ENCODE measurements around the gene MRAS. TPM values are rescaled to one million over a fixed set of nuclear protein-coding genes. Genes with fewer than 3 reads are reported as not detected.
A peak's percentile ranks its signal among the peaks of the same experiment; 100 is the strongest.

Gene MRAS
- total RNA-seq, 2 experiments from 2014 or later = 0.07 TPM; not detected in 1

DNA sequence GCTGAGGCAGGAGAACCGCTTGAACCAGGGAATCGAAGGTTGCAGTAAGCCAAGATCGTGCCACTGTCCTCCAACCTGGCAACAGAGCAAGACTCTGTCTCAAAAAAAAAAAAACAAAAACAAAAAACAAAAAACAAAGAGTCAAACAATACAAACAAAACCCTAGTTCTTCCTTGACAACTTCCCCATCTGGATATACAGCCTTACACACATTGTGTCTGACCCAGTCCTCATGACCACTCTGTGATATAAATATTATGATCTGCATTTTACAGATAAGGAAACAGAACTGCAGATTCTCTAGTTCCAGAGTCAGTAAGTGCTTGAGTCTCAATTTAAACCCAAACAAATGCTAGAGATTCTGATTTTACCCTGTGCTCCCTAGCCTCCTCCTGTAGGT is 81.3 kb downstream of the MRAS start:
- Mint-ChIP-seq H3K27ac (no peak overlapping the region), H3K27me3 (peaks cover 20% of the 10 kb centered on the region), H3K9me3 (no peaks in the 10 kb centered on the region), H3K4me1 (ENCODE audit: low read depth) (peaks cover 8% of the 10 kb centered on the region), H3K4me3 (no peak overlapping the region), H3K36me3 (ENCODE audit: low read depth) (no peaks in the 10 kb centered on the region)
- DNase-seq = no peak
- POLR2A ChIA-PET = no interaction called here
- intact Hi-C loops (cut with micrococcal nuclease) = no loop called here
- CTCF ChIA-PET = interaction anchor here (1.6 to 2.0 kb wide), 2 partner anchors 18 to 494 kb away, joined by 3 to 4 read pairs; no protein-coding TSS in a partner anchor
- ATAC-seq = no peak
- TF ChIP-seq, protein P1, sequence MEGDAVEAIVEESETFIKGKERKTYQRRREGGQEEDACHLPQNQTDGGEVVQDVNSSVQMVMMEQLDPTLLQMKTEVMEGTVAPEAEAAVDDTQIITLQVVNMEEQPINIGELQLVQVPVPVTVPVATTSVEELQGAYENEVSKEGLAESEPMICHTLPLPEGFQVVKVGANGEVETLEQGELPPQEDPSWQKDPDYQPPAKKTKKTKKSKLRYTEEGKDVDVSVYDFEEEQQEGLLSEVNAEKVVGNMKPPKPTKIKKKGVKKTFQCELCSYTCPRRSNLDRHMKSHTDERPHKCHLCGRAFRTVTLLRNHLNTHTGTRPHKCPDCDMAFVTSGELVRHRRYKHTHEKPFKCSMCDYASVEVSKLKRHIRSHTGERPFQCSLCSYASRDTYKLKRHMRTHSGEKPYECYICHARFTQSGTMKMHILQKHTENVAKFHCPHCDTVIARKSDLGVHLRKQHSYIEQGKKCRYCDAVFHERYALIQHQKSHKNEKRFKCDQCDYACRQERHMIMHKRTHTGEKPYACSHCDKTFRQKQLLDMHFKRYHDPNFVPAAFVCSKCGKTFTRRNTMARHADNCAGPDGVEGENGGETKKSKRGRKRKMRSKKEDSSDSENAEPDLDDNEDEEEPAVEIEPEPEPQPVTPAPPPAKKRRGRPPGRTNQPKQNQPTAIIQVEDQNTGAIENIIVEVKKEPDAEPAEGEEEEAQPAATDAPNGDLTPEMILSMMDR (IDR thresholded peaks at IDR 0.05) = no peak

DNA sequence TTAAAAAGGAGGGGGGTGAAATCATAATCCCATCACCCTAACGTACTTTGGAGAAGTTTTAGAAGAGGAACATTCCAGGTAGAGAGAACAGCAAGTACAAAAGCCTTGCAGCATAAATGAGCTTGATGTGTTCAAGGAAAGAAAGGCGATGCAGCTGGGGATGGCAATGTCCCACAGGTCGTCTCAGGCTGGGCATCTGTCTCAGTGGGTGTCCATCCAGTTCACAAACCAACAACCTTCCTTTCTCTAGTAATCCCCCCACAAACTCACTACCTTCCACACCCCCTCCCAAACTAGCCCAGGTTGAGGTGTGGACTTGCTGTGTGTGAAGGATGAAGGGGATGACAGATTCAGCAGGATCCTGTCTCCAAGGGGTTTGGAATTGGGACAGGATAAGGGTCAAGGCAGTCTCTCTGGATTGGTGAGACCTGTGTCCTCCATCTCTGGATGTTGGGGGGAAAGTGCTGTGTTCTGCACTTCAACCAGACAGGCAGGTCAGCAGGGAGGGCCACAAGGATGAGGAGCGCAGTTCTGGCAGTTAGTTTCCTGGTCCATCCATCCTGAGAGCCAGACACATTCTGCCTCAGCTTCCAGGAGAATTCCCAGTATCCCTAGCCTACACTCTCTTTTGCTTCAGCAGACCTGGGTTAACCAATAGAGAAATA is 84.3 kb downstream of the MRAS start:
- Mint-ChIP-seq H3K36me3 (ENCODE audit: low read depth) (no peaks in the 10 kb centered on the region), H3K4me3 (no peak overlapping the region), H3K4me1 (ENCODE audit: low read depth) (peaks cover 8% of the 10 kb centered on the region), H3K27ac (no peak overlapping the region), H3K9me3 (no peaks in the 10 kb centered on the region), H3K27me3 (peaks cover 42% of the 10 kb centered on the region)
- ChIA-PET POLR2A (no interaction called here), CTCF (no interaction called here)
- DNase-seq (no peak), ATAC-seq (no peak)
- intact Hi-C loops (cut with micrococcal nuclease) = no loop called here
- TF ChIP-seq, protein P1 (IDR thresholded peaks at IDR 0.05) = no peak

DNA sequence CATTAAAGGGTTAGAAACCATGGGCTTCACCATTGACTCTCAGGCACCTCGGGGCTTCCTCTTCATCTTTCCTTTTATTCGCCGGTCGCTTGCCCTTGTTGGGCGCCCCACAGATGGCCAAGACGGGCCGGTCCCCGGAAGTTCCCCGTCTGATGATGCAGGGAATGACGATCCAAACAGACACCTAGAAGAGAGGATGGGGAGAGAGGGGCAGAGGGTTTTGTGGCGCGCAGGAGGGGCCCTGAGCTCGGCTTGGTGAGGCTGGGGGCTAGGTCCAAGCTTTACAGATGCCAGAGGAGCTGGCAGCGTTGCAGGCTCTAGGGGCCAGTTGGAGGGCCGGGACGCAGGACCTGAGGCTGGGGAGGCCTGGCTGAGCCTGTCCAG is 85.5 kb downstream of the MRAS start:
- DNase-seq (no peak), ATAC-seq (no peak)
- H3K27ac Mint-ChIP-seq = no peak overlapping the region
- peaks cover 42% of the 10 kb centered on the region for H3K27me3 Mint-ChIP-seq
- ChIA-PET POLR2A (interaction anchor here (1.0 to 1.3 kb wide), 2 partner anchors 19 to 160 kb away, joined by 3 to 4 read pairs; partner anchors contain the start of gene CEP70), CTCF (interaction anchor here (1.1 to 2.4 kb wide), 6 partner anchors 16 to 490 kb away, joined by 3 to 18 read pairs (median 6); partner anchors contain the start of genes CEP70 and DZIP1L)
- peaks cover 8% of the 10 kb centered on the region for H3K4me1 Mint-ChIP-seq (ENCODE audit: low read depth)
- TF ChIP-seq, protein P1 (IDR thresholded peaks at IDR 0.05) = no peak
- no peaks in the 10 kb centered on the region for H3K9me3 Mint-ChIP-seq
- no peaks in the 10 kb centered on the region for H3K36me3 Mint-ChIP-seq (ENCODE audit: low read depth)
- peak overlapping the region; percentile 67 for H3K4me3 Mint-ChIP-seq
- intact Hi-C loops (cut with micrococcal nuclease) = no loop called here

DNA sequence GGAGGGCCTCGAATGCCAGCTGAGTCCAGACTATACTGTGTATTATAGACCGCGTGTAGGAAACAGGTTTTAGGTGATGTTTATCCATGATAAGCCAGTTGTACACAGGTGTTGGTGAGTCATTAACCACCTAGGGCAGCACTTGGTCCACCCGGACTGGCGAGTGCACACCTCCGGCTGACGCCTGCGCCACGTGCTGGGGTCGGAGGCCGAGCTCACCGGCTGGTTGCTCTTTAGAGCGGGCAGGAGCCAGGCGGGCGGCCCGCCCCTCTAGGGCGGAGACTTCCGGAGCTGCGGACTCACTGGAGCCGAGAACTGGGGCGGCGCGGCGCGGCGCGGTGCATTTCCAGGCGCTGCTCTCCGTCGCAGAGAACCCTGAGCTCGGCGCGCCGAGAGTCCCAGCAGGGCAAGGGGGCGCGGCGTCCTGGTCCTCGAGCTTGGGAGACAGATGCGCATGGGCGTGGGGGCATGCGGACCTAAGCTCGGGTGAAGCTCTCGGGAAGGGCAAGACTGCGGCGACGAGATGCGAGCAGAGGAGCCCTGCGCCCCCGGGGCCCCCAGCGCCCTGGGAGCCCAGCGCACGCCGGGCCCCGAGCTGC is 86.0 kb downstream of the MRAS start, which contains the start of gene ESYT3:
Gene ESYT3, plus strand, starts transcription at position 341 of the 599 bp plus-strand sequence. Its CDS starts 183 bp downstream, at position 524.
- peaks cover 8% of the 10 kb centered on the region for H3K4me1 Mint-ChIP-seq (ENCODE audit: low read depth)
- no peaks in the 10 kb centered on the region for H3K9me3 Mint-ChIP-seq
- DNase-seq (peak; percentile 77), ATAC-seq (peak; percentile 98)
- H3K27ac Mint-ChIP-seq = no peak within 1 kb of the TSS
- CTCF ChIA-PET = interaction anchor here (1.1 to 2.4 kb wide), 6 partner anchors 17 to 489 kb away, joined by 3 to 18 read pairs (median 6); partner anchors contain the start of genes CEP70 and DZIP1L
- intact Hi-C loops (cut with micrococcal nuclease) = no loop called here
- H3K36me3 Mint-ChIP-seq (ENCODE audit: low read depth) = no peaks in the 10 kb centered on the region
- POLR2A ChIA-PET = interaction anchor here (0.6 to 1.3 kb wide), 4 partner anchors 15 to 159 kb away, joined by 3 to 4 read pairs (median 3); partner anchors contain the start of gene CEP70
- peaks cover 42% of the 10 kb centered on the region for H3K27me3 Mint-ChIP-seq
- TF ChIP-seq, protein P1 (IDR thresholded peaks at IDR 0.05) = no peak
- peak within 1 kb of the TSS; percentile 67 for H3K4me3 Mint-ChIP-seq
